Measurements from ENCODE around the gene CDCA5. TPM values are rescaled to one million over a fixed set of nuclear protein-coding genes. Genes with fewer than 3 reads are reported as not detected.

CDCA5 gene
- polyA plus RNA-seq, 3 donors: 0.20 to 0.28 TPM; not detected in 1

DNA sequence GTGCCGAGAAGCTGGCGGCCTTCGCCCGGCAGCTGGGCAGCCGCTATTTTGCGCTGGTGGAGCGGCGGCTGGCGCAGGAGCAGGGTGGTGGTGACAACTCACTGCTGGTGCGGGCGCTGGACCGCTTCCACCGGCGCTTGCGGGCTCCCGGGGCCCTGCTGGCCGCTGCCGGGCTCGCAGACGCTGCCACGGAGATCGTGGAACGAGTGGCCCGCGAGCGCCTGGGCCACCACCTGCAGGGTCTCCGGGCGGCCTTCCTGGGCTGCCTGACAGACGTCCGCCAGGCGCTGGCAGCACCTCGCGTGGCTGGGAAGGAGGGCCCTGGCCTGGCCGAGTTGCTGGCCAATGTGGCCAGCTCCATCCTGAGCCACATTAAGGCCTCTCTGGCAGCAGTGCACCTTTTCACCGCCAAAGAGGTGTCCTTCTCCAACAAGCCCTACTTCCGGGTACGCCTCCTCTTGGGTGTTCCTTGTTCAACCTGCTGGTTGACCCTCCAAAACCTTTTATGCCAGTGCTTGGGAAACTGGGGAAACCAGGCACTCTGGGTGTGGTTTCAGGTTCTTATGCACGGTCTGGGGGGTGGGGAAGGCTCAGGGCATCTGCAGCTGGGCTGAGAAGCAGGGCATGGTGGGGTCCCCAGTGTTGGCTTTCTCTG is 24.8 kb upstream of the CDCA5 start:
- peaks cover 0 to 10% of the 10 kb centered on the region in 2 donors for H3K27me3 ChIP-seq (ENCODE audit: control insufficient read depth in 2 of 2, insufficient read depth in 2 of 2, low read length in 2 of 2)
- Mint-ChIP-seq H3K27me3 (ENCODE audit: low read depth in 3 of 3) (peaks cover 8 to 17% (median 9%) of the 10 kb centered on the region in 3 donors), H3K27ac (no peak overlapping the region), H3K4me3 (no peak overlapping the region), H3K36me3 (peaks cover 38 to 46% of the 10 kb centered on the region in 2 donors), H3K9me3 (peaks cover 0 to 3% (median 0%) of the 10 kb centered on the region in 7 donors), H3K4me1 (peaks cover 31% of the 10 kb centered on the region)
- H3K9me3 ChIP-seq (replicated peaks in 1 of 2; ENCODE audit: control insufficient read depth in 1 of 2, insufficient read depth in 1 of 2, low read length in 2 of 2): no peaks in the 10 kb centered on the region
- intact Hi-C loops (cut with micrococcal nuclease): no loop called here
- peaks cover 21 to 60% of the 10 kb centered on the region in 2 donors for H3K36me3 ChIP-seq (replicated peaks in 1 of 2; ENCODE audit: control insufficient read depth in 1 of 2, insufficient read depth in 2 of 2, low read length in 2 of 2)
- H4K20me1 ChIP-seq (ENCODE audit: insufficient read depth, low read length): peaks cover 18% of the 10 kb centered on the region
- TF ChIP-seq, protein P1, sequence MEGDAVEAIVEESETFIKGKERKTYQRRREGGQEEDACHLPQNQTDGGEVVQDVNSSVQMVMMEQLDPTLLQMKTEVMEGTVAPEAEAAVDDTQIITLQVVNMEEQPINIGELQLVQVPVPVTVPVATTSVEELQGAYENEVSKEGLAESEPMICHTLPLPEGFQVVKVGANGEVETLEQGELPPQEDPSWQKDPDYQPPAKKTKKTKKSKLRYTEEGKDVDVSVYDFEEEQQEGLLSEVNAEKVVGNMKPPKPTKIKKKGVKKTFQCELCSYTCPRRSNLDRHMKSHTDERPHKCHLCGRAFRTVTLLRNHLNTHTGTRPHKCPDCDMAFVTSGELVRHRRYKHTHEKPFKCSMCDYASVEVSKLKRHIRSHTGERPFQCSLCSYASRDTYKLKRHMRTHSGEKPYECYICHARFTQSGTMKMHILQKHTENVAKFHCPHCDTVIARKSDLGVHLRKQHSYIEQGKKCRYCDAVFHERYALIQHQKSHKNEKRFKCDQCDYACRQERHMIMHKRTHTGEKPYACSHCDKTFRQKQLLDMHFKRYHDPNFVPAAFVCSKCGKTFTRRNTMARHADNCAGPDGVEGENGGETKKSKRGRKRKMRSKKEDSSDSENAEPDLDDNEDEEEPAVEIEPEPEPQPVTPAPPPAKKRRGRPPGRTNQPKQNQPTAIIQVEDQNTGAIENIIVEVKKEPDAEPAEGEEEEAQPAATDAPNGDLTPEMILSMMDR (IDR thresholded peaks at IDR 0.05): no peak
- 97% methylated on average over 35 of the region's 38 CpGs for WGBS (ENCODE audit: insufficient coverage)
- H3K4me2 ChIP-seq (replicated peaks; ENCODE audit: extremely low read depth, low read length, poor library complexity, severe bottlenecking): no peak overlapping the region
- DNase-seq: no peak
- no peak overlapping the region for H3K27ac ChIP-seq (ENCODE audit: low read depth in 1 of 2, low read length in 2 of 2)
- H3K9ac ChIP-seq (ENCODE audit: insufficient read depth, low read length, poor library complexity, severe bottlenecking): no peak overlapping the region
- no peak overlapping the region for H2AFZ ChIP-seq (ENCODE audit: insufficient read depth, low read depth, low read length, poor library complexity, severe bottlenecking)
- no peak overlapping the region for H3K4me3 ChIP-seq (replicated peaks in 1 of 3; ENCODE audit: low read depth in 2 of 3, low read length in 3 of 3)
- peaks cover 27 to 32% of the 10 kb centered on the region in 2 donors for H3K4me1 ChIP-seq (ENCODE audit: control insufficient read depth in 1 of 2, insufficient read depth in 2 of 2, low read length in 2 of 2)
- H3K79me2 ChIP-seq (ENCODE audit: insufficient read depth, low read length): no peaks in the 10 kb centered on the region

DNA sequence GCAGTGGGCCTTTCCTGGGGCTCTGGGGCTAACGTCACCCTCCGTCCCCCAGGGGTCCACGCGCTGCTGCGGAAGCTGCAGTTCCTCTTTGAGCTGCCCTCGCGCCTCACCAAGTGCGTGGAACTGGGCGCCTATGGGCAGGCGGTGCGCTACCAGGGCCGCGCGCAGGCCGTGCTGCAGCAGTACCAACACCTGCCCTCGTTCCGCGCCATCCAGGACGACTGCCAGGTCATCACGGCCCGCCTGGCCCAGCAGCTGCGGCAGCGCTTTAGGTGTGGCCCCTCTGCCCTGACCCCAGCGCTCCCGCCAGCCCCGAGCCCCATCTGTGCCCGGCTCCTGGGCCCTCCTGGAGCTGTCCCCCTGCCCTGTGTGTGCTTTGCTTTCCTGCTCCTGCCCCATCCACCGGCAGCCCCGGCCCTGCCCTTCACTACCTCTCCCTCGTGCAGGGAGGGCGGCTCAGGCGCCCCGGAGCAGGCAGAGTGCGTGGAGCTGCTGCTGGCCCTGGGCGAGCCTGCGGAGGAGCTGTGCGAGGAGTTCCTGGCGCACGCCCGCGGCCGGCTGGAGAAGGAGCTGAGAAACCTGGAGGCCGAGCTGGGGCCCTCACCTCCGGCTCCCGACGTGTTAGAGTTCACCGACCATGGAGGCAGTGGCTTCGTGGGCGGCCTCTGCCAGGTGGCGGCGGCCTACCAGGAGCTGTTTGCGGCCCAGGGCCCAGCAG is 24.1 kb upstream of the CDCA5 start:
- Histone ChIP-seq H3K9ac (ENCODE audit: insufficient read depth, low read length, poor library complexity, severe bottlenecking) (no peak overlapping the region), H3K4me2 (replicated peaks; ENCODE audit: extremely low read depth, low read length, poor library complexity, severe bottlenecking) (no peak overlapping the region), H4K20me1 (ENCODE audit: insufficient read depth, low read length) (peaks cover 18% of the 10 kb centered on the region), H3K4me1 (ENCODE audit: control insufficient read depth in 1 of 2, insufficient read depth in 2 of 2, low read length in 2 of 2) (peaks cover 24 to 27% of the 10 kb centered on the region in 2 donors), H3K4me3 (replicated peaks in 1 of 3; ENCODE audit: low read depth in 2 of 3, low read length in 3 of 3) (no peak overlapping the region), H2AFZ (ENCODE audit: insufficient read depth, low read depth, low read length, poor library complexity, severe bottlenecking) (no peak overlapping the region), H3K36me3 (replicated peaks in 1 of 2; ENCODE audit: control insufficient read depth in 1 of 2, insufficient read depth in 2 of 2, low read length in 2 of 2) (peaks cover 26 to 67% of the 10 kb centered on the region in 2 donors), H3K9me3 (replicated peaks in 1 of 2; ENCODE audit: control insufficient read depth in 1 of 2, insufficient read depth in 1 of 2, low read length in 2 of 2) (no peaks in the 10 kb centered on the region), H3K27ac (ENCODE audit: low read depth in 1 of 2, low read length in 2 of 2) (no peak overlapping the region), H3K27me3 (ENCODE audit: control insufficient read depth in 2 of 2, insufficient read depth in 2 of 2, low read length in 2 of 2) (peaks cover 0 to 4% of the 10 kb centered on the region in 2 donors), H3K79me2 (ENCODE audit: insufficient read depth, low read length) (no peaks in the 10 kb centered on the region)
- Mint-ChIP-seq H3K27me3 (ENCODE audit: low read depth in 3 of 3) (peaks cover 1 to 10% (median 2%) of the 10 kb centered on the region in 3 donors), H3K27ac (no peak overlapping the region), H3K4me3 (no peak overlapping the region), H3K9me3 (no peaks in the 10 kb centered on the region), H3K4me1 (peaks cover 24% of the 10 kb centered on the region), H3K36me3 (peaks cover 34 to 50% of the 10 kb centered on the region in 2 donors)
- intact Hi-C loops (cut with micrococcal nuclease): no loop called here
- TF ChIP-seq, protein P1 (IDR thresholded peaks at IDR 0.05): no peak
- peak in 1 of 3 donors; percentile 5 for DNase-seq
- WGBS (ENCODE audit: insufficient coverage): 97% methylated on average over 52 of the region's 52 CpGs

Data from CD14-positive monocyte (primary cell).